NCI-H2029 treated with DMSO at 0.1 percent for 48 hours (cell line): ENCODE measurements around the gene FBRS.

ENCODE experiments used
- DNase-seq: peaks from one replicate; lab custom pipeline; 2025; lab: John Stamatoyannopoulos, UW

The FBRS gene

DNA sequence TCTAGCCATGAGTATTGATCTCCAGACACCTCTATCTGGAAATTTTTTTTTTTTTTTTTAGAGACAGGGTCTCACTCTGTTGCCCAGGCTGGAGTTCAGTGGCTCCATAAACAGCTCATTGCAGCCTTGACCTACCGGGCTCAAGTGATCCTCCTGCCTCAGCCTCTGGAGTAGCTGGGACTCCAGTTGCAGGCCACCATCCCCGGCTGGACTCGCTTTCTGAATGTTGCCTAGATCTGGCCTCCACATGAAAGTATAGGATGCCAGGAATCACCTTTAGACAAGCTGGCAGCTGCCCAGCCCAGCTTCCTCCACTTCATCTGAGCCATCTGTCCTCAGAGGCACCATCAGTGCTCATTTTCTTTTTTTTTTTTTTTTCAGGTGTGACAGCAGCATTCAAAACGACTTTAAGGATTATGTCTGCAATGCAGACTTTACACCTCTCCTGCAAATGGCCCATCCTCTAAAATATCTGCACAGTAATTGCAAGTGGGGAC, 13.8 kb upstream of the FBRS start:
- DNase-seq, result no peak

DNA sequence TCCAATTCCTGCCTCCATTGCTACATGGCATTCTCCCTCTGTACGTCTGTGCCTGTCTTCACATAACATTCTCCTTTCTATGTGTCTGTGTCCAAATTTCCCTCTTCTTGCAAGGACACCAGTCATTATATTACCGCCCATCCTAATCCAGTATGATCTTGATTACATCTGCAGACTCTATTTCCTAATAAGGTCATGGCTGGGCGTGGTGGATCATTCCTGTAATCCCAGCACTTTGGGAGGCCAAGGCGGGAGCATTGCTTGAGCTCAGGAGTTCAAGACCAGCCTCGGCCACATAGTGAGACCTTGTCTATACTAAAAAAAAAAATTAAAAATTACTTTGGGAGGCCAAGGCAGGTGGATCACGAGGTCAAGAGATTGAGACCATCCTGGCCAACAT, 12.5 kb upstream of the FBRS start:
- no peak for DNase-seq

- no peak for DNase-seq
These were observed 11.0 kb upstream of the FBRS start for GRCh38 chr16:30647274-30647571.

GRCh38 chr16:30649725-30650368, 8.4 kb upstream of the FBRS start:
- no peak for DNase-seq

DNA sequence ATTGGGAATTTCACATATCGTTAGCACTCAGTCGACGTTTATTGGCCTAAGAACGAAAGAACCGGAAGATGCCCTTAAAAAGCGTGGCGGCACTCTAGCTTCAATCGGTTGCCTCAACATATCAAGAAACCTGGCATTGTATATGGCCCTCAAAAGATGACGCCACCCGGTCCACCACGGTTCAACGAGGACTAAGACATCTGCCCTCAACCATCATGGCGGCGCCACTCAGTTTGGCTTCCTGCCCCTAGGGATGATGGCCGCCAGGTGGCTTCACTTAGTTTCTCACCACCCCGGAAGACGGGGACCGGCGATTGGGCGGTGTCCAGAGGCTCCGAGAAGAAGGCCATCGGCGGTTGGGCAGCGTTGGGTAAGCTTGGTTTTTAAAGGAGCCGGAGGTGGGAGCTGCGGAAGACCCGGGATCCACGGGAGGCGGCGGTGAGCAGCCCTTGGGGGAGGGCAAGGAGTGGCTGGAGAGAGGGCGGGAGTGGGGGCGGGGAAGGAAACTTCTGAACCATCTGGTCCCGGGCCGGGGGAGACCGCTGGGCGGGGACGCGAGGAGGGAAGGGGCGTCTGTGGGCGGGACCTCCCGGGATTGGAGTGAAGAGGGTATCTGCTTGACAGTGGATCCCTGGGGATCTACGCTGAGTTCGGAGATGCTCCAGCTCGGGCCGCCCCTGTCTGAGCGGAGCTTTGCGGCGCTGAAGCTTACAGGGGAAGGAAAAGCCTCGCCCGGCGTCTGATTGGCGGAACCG, 7.7 kb upstream of the FBRS start, which contains the start of gene PRR14:
Gene PRR14 (plus strand): TSS at position 592 of the 755 bp plus-strand sequence. CDS start 686 bp downstream, outside the sequence.
- DNase-seq, result peak; percentile 90

DNA sequence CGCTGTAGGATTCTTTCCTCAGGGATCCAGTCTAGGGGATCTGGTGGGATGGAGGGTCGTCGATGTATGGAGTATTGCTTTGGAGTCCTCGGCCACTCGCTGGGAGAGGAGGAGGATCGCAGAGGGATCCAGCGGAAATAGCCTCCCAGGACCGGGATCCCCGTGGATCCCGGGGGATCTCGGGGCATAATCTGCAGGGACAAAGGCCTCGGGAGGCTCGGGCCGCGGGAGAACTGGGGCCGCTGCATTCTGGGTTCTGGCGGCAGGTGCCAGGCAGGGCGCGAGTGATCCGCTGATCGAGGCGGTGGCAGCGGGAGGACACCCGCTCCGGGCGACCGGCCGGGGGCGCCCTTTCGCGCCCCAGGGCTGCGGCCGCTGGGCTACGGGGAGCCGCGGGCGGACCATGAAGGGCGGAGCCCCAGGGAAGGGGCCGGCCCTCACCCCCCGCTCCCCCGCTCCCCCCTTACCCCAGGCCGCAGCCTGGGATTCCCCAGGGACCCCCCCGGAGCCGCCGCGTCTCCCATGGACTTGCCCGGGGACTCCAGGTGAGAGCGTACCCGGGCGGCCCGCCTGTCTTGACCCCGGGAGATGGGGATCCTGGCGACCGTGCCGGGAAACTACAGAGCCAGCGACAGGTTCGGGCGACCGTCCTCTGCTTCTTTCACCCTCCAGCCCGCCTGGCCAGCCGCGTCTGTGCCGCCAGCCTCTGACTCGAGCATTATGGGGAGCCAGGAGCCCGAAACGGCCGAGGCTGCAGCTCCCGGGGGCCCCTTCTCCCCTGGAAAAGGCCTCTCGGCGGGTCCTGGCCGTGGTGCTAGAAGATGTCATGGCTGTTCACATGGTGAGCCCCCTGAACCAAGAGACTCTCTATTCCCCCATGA, 6.9 kb upstream of the FBRS start:
- DNase-seq, result no peak

- no peak for DNase-seq
These were observed 6.3 kb upstream of the FBRS start for GRCh38 chr16:30652005-30652296.

GRCh38 chr16:30652718-30653117, 5.5 kb upstream of the FBRS start:
- DNase-seq, result no peak

DNA sequence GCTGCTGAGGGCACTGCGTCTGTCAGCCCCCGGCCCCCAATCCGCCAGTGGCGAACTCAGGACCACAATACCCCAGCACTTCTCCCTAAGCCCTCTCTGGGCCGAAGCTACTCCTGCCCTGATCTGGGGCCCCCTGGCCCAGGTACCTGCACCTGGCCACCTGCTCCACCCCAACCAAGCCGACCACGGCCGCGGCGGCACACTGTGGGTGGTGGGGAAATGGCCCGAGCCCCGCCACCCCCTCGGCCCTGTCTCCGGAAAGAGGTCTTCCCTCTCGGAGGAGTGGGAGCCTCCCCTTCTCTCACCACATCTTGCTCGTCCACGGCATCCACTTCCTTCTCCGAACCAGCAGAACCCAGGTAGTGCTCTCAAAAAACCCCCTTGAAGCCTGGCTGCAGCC, 3.4 kb upstream of the FBRS start:
- DNase-seq, result no peak

- DNase-seq, result no peak
These were observed 2.4 kb upstream of the FBRS start for GRCh38 chr16:30655815-30656347.

- DNase-seq, result no peak
These were observed 1.8 kb upstream of the FBRS start for GRCh38 chr16:30656388-30656787.

- peak; percentile 82 for DNase-seq
These were observed 1.0 kb upstream of the FBRS start for GRCh38 chr16:30656974-30657865.

GRCh38 chr16:30658731-30659506, 688 bp downstream of the FBRS start:
- DNase-seq, result peak; percentile 92

DNA sequence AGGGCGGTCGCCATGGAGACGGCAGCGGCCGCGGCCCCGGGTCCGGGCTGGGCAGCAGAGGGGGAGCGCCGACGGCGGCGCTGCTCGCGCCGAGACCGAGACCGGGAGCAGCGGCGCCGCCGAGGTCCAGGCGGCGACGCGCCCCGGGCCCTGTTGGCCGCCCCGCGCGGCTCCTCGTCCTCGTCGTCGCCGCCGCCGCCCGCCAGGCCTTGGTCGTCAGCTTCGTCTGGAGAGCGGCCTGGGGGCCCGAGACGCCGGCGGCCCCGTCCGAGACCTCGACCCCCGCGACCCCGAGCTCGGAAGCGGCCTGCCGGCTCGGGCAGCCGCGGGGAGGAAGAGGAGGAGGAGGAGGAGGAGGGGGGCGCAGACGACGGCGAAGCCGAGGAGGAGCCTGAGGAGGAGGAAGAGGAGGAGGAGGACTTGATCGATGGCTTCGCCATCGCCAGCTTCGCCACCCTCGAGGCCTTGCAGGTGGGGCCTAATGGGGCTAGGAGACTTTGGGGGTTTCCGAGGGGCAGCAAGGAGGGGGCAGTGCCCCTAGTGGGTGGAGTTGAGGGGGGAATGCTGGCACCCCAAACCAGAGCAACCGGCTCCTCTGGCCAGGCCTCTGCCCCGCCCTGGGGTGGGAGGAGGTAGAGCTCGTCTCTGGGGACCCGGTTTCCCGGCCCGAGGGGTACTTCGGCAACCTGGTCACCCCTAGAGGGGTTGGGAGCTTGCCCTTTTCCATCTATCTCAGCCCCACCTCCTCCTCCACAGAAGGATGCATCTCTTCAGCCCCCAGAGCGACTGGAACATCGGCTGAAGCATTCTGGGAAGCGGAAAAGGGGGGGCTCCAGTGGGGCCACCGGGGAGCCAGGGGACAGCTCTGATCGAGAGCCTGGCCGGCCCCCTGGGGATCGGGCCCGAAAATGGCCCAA, 1.5 kb downstream of the FBRS start:
- DNase-seq, result no peak

- no peak for DNase-seq
These were observed 2.4 kb downstream of the FBRS start for GRCh38 chr16:30660424-30661261.

DNA sequence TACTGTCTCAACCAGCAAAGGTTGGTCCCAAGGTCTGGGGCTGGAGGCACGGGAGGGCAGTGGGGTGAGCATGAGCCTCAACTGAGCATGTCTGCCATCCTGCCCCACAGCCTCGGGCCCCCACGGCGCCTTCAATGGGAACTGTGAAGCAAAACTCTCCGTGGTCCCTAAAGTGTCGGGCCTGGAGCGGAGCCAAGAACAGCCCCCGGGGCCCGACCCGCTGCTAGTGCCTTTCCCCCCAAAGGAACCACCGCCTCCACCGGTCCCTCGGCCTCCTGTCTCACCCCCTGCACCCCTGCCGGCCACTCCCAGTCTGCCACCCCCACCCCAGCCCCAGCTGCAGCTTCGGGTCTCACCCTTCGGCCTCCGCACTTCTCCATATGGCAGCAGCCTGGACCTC, 4.2 kb downstream of the FBRS start:
- DNase-seq, result no peak

DNA sequence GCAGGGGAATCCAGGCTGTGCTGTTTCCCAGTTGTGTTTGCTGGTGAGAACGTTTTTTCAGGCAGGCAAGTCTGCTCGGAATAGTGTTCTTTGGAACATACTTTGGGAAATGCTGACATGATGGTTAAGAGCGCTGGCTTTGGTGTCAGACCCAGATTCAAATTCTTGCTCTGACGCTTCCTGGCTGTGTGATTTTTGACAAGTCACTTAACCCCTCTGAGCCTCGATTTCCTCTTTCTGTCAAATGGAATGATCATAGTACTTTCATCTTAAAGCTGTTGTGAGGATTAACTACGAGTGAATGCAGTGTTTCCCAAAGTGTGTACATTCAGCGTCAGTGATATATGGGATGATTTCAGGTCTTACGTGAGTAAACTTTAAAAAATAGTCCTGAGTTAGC, 4.8 kb downstream of the FBRS start:
- DNase-seq, result no peak

GRCh38 chr16:30663820-30664219, 5.6 kb downstream of the FBRS start:
- DNase-seq, result no peak

GRCh38 chr16:30664616-30665109, 6.4 kb downstream of the FBRS start:
- DNase-seq, result no peak
